Fibroblast of lung (primary cell): ENCODE results near the gene TLR4. TPM values are rescaled to one million over a fixed set of nuclear protein-coding genes. Genes with fewer than 3 reads are reported as not detected.

ENCODE experiments used
- DNase-seq, 2 donors: peaks; one replicate each; pipeline versions ENCODE4 v3.0.0 to v3.0.0-alpha.2; 2010; ENCODE audit warnings: low read depth in 2 of 2
- H2AFZ ChIP-seq: 2 replicates; pipeline ENCODE4 v1.5.1; 2012; ENCODE audit warnings: low read length, control low read depth, inconsistent platforms
- H3K27ac ChIP-seq: 2 replicates; pipeline ENCODE4 v1.5.1; 2011; ENCODE audit warnings: low read length, control low read depth; ENCODE audit not compliant: insufficient read depth
- H3K27me3 ChIP-seq: 2 replicates; pipeline ENCODE4 v1.5.1; 2011; ENCODE audit warnings: mild to moderate bottlenecking, low read length; ENCODE audit not compliant: control insufficient read depth, insufficient read depth
- H3K36me3 ChIP-seq: 2 replicates; pipeline ENCODE4 v1.5.1; 2011; ENCODE audit warnings: low read length; ENCODE audit not compliant: control insufficient read depth, insufficient read depth
- H3K4me1 ChIP-seq: 2 replicates; pipeline ENCODE4 v1.5.1; 2011; ENCODE audit warnings: low read length; ENCODE audit not compliant: control insufficient read depth, insufficient read depth; ENCODE audit errors: extremely low read depth
- H3K4me2 ChIP-seq: 2 replicates; pipeline ENCODE4 v1.5.1; 2011; ENCODE audit warnings: low read length, control low read depth; ENCODE audit not compliant: insufficient read depth; ENCODE audit errors: extremely low read depth
- H3K4me3 ChIP-seq, 4 experiments: fragments of 200-600 bp in 1 of 4; sonication (generic) in 1 of 4; replicated peaks in 1 of 4; 2 replicates each; pipeline ENCODE4 v1.5.1; 2011 to 2016; ENCODE audit warnings: low read length in 4 of 4, low read depth in 3 of 4, mild to moderate bottlenecking in 3 of 4, control low read depth in 2 of 4, inconsistent platforms in 1 of 4, mixed read lengths in 1 of 4; ENCODE audit not compliant: insufficient read depth in 1 of 4; ENCODE audit errors: control extremely low read depth in 1 of 4
- H3K79me2 ChIP-seq: 2 replicates; pipeline ENCODE4 v1.5.1; 2012; ENCODE audit warnings: mild to moderate bottlenecking, low read length, inconsistent platforms; ENCODE audit not compliant: control insufficient read depth, insufficient read depth
- H3K9ac ChIP-seq: 2 replicates; pipeline ENCODE4 v1.5.1; 2011; ENCODE audit warnings: mild to moderate bottlenecking, low read length, control low read depth; ENCODE audit not compliant: insufficient read depth
- H3K9me3 ChIP-seq: 2 replicates; pipeline ENCODE4 v1.5.1; 2012; ENCODE audit warnings: low read depth, low read length; ENCODE audit not compliant: control insufficient read depth, insufficient read depth
- H4K20me1 ChIP-seq: 2 replicates; pipeline ENCODE4 v1.5.1; 2011; ENCODE audit warnings: low read length; ENCODE audit not compliant: control insufficient read depth, insufficient read depth; ENCODE audit errors: extremely low read depth
- EZH2 ChIP-seq: IDR thresholded peaks from 2 replicates; pipeline ENCODE4 v1.5.1; 2012; ENCODE audit warnings: low read length, control low read depth, mild to moderate bottlenecking; ENCODE audit errors: missing control alignments
- polyA plus RNA-seq, 2 donors: library from polyadenylated mRNA; depleted of rRNA in 1 of 2; stranded (reverse) in 1 of 2; unstranded in 1 of 2; fragments of >200 nt; gene quantifications; 2 replicates each; pipeline ENCODE4 v1.2.1, GENCODE V29; 2011 to 2012; ENCODE audit warnings: missing spikeins in 1 of 2
- total RNA-seq: library from RNA; depleted of rRNA; stranded (reverse); fragments of >200 nt; gene quantifications from 2 replicates; pipeline ENCODE4 v1.2.1, GENCODE V29; 2014
- TF ChIP-seq, protein P1 (sequence below), 2 donors: IDR thresholded peaks in 1 of 2; conservative IDR thresholded peaks in 1 of 2; 1 replicate in 1 of 2; 2 replicates in 1 of 2; pipeline ENCODE4 v1.5.1; 2011 to 2012; ENCODE audit warnings: low read length in 2 of 2, control low read depth in 1 of 2, inconsistent platforms in 1 of 2, low read depth in 1 of 2, mild to moderate bottlenecking in 1 of 2

The TLR4 gene
- total and polyA plus RNA-seq, 2 donors (not counting 1 experiment from before 2014, with no cell fraction given), result 2.2 to 2.6 TPM

DNA sequence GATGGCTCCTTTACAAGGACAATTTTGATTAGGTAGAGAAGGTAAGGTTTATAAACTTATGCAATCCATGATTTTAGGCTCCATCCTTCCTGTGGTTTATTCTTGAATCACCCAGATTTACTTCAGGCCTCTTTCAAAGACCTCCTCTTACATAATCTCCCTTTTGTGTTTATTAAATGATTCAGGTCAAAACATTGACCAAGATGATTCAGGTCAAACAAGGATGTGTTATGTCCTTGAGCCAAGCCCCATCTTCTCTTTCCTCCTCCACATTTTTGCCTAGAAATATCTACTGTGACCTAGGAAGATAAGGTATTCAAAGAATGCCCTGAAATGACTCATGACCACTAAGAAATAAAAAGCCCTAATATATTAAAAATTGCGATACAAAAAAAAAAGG lies 31.8 kb upstream of the TLR4 start:
- H3K4me2 ChIP-seq, result no peak overlapping the region
- peak in 1 of 2 donors; percentile 65 for DNase-seq

DNA sequence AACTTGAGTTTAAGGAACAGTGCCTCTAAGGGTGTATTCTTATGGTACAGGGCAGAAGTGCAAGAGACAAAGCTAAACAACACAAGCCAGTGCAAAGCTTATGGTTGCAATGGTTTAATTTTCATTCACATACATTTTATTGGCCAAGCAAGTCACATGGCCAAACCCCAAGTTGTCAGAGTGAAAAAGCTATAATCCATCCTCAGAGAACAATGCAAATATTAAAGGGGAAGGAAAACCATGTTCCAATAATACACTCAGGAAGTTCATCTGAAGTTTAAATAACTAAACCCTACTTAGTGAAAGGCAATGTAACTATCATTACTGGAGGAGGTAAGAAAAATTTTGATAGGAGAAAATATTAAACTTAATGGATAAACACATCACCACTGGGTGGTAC lies 26.6 kb upstream of the TLR4 start:
- no peak overlapping the region for H3K4me2 ChIP-seq

More for the DNA sequence above, 31.8 kb upstream of the TLR4 start:
- no peak overlapping the region for H3K9ac ChIP-seq
- no peaks in the 10 kb centered on the region for H3K79me2 ChIP-seq
- TF ChIP-seq, protein P1, sequence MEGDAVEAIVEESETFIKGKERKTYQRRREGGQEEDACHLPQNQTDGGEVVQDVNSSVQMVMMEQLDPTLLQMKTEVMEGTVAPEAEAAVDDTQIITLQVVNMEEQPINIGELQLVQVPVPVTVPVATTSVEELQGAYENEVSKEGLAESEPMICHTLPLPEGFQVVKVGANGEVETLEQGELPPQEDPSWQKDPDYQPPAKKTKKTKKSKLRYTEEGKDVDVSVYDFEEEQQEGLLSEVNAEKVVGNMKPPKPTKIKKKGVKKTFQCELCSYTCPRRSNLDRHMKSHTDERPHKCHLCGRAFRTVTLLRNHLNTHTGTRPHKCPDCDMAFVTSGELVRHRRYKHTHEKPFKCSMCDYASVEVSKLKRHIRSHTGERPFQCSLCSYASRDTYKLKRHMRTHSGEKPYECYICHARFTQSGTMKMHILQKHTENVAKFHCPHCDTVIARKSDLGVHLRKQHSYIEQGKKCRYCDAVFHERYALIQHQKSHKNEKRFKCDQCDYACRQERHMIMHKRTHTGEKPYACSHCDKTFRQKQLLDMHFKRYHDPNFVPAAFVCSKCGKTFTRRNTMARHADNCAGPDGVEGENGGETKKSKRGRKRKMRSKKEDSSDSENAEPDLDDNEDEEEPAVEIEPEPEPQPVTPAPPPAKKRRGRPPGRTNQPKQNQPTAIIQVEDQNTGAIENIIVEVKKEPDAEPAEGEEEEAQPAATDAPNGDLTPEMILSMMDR (conservative IDR thresholded peaks at IDR 0.05 in 1 of 2, IDR thresholded peaks at IDR 0.05 in 1 of 2; ENCODE audit: low read depth in 1 of 2, low read length in 2 of 2), result no peak
- no peak for TF ChIP-seq EZH2
- H3K27ac ChIP-seq, result no peak overlapping the region
- no peaks in the 10 kb centered on the region for H4K20me1 ChIP-seq
- no peaks in the 10 kb centered on the region for H3K36me3 ChIP-seq
- no peaks in the 10 kb centered on the region for H3K27me3 ChIP-seq
- no peaks in the 10 kb centered on the region for H3K4me1 ChIP-seq
- no peak overlapping the region for H3K4me3 ChIP-seq
- H2AFZ ChIP-seq, result no peak overlapping the region
- no peaks in the 10 kb centered on the region for H3K9me3 ChIP-seq

DNA sequence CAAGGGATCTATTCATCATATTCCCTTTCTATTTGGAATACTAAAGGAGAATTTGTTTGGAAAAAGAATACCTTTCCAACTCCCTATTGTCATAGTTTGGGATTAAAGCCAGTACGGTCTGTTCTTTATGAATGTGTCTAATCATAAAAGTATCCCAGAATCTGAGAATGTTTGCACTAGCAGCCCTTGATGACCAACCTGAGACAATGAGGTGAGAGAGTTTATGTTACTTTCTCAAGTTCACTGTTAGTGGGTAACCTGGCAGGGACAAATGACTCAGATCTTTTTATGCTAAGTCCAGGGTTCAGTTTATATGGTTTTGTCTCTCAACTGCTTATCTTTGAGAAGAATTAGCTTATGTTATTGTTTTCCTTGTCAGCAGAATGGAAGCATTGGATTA lies 25.3 kb upstream of the TLR4 start:
- Histone ChIP-seq H3K9ac (no peak overlapping the region), H2AFZ (no peak overlapping the region), H3K36me3 (no peaks in the 10 kb centered on the region), H3K9me3 (no peaks in the 10 kb centered on the region), H3K27me3 (no peaks in the 10 kb centered on the region), H4K20me1 (no peaks in the 10 kb centered on the region), H3K4me3 (no peak overlapping the region), H3K27ac (no peak overlapping the region), H3K79me2 (no peaks in the 10 kb centered on the region), H3K4me1 (no peaks in the 10 kb centered on the region), H3K4me2 (no peak overlapping the region)
- TF ChIP-seq, protein P1 (conservative IDR thresholded peaks at IDR 0.05 in 1 of 2, IDR thresholded peaks at IDR 0.05 in 1 of 2; ENCODE audit: low read depth in 1 of 2, low read length in 2 of 2), result no peak
- TF ChIP-seq EZH2, result no peak
- peak in 1 of 2 donors; percentile 77 for DNase-seq

More for the DNA sequence above, 26.6 kb upstream of the TLR4 start:
- Histone ChIP-seq H3K27me3 (no peaks in the 10 kb centered on the region), H3K36me3 (no peaks in the 10 kb centered on the region), H3K9ac (no peak overlapping the region), H3K79me2 (no peaks in the 10 kb centered on the region), H3K4me3 (no peak overlapping the region), H2AFZ (no peak overlapping the region), H4K20me1 (no peaks in the 10 kb centered on the region), H3K27ac (no peak overlapping the region), H3K4me1 (no peaks in the 10 kb centered on the region), H3K9me3 (no peaks in the 10 kb centered on the region)
- DNase-seq, result no peak
- TF ChIP-seq, protein P1 (conservative IDR thresholded peaks at IDR 0.05 in 1 of 2, IDR thresholded peaks at IDR 0.05 in 1 of 2; ENCODE audit: low read depth in 1 of 2, low read length in 2 of 2), result no peak
- TF ChIP-seq EZH2, result no peak
